D721Med (cell line): Measurements from ENCODE around the gene THSD8.
"Not testable (repeated sequence)": the region's sequence is repeated elsewhere in the genome, so short reads cannot be mapped to it uniquely, and the experiment has no call there.

Experiments
- DNase-seq: peaks from one replicate; pipeline ENCODE4 v3.0.0; 2011; ENCODE audit warnings: low spot score; ENCODE audit not compliant: insufficient read length
- FAIRE-seq: peaks from 2 replicates; lab custom pipeline; 2011; peaks lifted over from hg19 to GRCh38; lab: Jason Lieb, UNC
- TF ChIP-seq, protein P1 (sequence below): IDR thresholded peaks from 2 replicates; pipeline ENCODE4 v1.5.1; 2012; ENCODE audit warnings: mild to moderate bottlenecking, control low read depth; ENCODE audit not compliant: insufficient read depth; ENCODE audit errors: missing control alignments

THSD8 gene

DNA sequence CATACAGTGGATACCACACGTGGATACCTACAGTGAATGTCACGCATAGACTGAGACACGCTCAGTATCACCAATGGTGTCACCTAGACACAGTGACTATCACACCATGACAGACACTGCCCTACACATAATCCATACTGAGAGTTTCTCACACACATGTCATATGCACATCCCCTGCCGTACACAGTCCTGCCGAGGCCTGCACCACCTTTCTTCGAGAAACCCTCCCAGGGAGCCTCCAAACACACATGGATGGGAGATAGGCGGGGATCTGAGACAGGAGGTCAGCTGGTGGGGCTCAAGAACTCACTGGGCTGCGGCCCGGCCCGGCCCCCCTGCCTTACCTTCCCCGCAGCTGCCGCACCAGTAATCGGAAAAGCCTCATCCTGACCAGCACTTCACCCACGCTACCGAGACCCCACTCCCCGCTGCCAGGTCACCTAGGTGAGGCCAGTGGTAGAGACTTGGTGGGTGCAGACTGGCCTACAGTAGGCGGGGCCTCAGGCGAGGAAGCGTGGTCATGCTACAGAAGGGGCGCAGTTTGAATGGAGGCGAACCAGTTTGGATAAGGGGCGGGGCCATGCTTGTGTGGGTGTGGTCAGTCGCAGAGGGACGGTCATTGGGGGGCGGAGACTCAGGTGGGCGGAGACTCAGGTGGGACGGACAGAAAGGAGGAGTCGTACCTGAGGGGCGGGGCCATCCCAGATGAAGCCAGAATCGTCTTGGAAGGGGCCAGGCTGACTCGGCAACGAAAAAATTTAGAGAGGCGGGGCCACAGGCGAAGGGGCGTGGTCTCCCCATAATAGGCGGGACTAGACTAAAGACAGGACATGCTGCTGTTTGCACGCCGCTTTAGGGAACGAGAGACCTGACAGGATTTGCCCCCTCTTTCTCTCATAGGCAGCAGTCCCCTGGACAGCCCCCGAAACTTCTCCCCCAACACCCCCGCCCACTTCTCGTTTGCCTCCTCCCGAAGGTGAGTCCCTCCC lies 38.5 kb downstream of the THSD8 start:
- FAIRE-seq (no peak), DNase-seq (no peak)
- TF ChIP-seq, protein P1, sequence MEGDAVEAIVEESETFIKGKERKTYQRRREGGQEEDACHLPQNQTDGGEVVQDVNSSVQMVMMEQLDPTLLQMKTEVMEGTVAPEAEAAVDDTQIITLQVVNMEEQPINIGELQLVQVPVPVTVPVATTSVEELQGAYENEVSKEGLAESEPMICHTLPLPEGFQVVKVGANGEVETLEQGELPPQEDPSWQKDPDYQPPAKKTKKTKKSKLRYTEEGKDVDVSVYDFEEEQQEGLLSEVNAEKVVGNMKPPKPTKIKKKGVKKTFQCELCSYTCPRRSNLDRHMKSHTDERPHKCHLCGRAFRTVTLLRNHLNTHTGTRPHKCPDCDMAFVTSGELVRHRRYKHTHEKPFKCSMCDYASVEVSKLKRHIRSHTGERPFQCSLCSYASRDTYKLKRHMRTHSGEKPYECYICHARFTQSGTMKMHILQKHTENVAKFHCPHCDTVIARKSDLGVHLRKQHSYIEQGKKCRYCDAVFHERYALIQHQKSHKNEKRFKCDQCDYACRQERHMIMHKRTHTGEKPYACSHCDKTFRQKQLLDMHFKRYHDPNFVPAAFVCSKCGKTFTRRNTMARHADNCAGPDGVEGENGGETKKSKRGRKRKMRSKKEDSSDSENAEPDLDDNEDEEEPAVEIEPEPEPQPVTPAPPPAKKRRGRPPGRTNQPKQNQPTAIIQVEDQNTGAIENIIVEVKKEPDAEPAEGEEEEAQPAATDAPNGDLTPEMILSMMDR = no peak

DNA sequence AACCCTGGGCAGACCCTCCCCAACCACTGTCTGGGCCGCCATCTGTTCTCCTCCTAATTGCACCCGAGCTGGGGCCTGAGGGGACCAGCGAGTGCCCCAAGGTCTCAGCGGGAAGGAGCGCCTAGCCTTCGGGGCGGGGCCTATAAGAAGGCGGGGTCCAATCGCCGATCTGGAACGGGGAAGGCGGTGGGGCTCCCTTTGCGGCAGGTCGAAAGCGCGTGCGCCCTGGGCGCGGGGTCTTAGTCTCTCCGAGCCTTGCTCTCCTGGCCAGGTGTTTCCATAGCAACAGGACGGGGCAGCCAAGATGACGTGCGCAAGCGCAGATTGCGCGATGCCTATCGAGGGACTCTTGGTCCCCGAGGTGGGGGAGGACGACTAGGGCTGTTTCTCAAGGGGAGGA lies 39.2 kb downstream of the THSD8 start:
- FAIRE-seq = no peak
- DNase-seq = no peak
- TF ChIP-seq, protein P1 = no peak

DNA sequence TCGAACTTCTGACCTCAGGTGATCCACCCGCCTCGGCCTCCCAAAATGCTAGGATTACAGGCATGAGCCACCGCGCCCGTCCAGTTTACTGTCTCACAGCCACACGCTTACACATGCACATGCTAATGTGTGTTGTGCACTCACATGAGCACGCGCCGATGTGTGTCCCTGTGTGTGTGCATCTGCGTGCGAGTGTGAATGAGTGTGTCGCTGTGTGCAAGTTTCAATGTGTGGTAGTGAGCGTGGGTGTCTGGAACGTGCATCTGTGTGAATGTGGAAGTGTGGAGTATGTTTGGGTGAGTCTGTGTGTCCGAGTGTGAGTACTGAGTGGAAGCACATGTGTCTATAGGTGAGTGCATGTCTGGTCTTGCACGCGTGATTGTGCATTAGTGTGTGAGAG lies 40.6 kb downstream of the THSD8 start:
- TF ChIP-seq, protein P1 = no peak
- FAIRE-seq (no peak), DNase-seq (no peak)

DNA sequence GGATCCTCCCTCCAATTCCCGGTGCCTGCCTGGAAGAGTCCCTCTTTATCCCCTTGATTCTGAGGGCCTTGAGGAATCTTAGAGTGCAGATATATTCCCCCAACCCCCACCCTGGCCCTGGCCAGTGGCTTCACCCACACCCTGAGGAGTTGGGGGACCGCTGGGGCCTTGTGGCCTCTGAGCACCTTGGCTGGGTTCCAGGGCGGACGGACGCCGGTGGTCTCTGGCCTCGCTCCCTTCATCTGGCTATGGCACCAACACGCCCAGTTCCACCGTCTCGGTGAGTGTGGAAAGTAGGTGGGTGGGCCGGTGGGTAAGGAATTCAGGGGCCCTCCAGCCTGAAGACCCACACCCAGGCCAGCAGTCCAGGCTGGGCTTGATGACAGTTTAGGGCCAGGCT lies 41.5 kb downstream of the THSD8 start:
- FAIRE-seq (no peak), DNase-seq (no peak)

DNA sequence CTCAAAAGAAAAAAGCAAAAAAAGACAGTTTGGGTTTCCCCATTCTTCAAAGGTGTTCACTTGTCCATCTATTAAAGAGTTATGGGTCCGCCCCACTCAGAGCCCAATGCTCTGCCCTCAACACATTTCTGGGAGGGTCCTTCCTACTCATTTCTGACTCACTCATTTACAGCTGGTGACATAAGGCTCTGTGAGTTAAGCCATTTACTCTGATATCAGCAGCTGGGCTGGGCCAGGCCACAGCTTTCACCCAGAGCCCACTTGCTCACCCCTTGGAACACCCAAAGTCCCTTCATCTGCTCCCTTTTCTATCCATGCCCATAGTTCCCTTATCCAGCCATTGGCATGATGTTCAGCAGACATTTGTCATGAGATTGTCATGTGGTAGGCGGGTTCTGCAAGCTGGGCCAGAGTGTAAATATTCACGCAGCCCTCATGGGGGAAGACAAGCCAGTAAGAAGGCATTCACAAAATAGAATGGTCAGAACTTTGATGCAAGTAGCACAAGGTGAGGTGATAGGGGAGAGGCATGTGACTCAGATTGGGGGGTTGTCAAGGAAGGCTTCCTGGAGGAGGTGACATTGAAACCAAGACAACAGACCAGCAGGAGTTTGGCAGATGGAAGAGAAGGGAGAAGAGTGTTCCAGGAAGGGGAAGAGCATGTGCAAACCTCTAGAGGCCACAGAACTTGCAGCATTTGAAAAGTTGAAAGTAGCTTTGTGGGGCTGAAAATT lies 42.3 kb downstream of the THSD8 start:
- FAIRE-seq (no peak), DNase-seq (no peak)
- TF ChIP-seq, protein P1 = no peak

More for the DNA sequence above, 41.5 kb downstream of the THSD8 start:
- TF ChIP-seq, protein P1 = no peak

DNA sequence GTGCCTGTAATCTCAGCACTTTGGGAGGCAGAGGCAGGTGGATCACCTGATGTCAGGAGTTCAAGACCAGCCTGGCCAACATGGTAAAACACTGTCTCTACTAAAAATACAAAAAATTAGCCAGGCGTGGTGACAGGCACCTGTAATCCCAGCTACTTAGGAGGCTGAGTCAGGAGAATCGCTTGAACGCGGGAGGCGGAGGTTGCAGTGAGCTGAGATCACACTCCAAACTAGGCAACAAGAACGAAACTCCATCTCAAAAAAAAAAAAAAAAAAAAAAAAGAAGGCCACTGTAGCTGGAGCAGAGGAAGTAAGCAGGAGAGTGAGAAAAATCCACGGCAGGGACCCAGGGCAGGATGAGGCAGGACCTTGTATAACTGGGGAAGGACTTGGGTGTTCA lies 44.7 kb downstream of the THSD8 start:
- not testable (repeated sequence) for DNase-seq, FAIRE-seq
